ENCODE measurements around the gene ZNF740. TPM values are rescaled to one million over a fixed set of nuclear protein-coding genes. Genes with fewer than 3 reads are reported as not detected.
"Not testable (repeated sequence)": the region's sequence is repeated elsewhere in the genome, so short reads cannot be mapped to it uniquely, and the experiment has no call there.

ZNF740 gene
- total RNA-seq, 2 donors from 2014 or later: 28.7 to 32.7 TPM

- intact Hi-C loops (cut with DNase I, micrococcal nuclease): loop anchor here in 1 of 2 donors (5.0 to 10.0 kb wide), 2 partner anchors 34 to 126 kb away; no protein-coding TSS in a partner anchor
- DNase-seq (peak in 1 of 2 donors; percentile 24), ATAC-seq (peak; percentile 12)
These were observed 10.8 kb downstream of the ZNF740 start for GRCh38 chr12:53191096-53191884.

- intact Hi-C loops (cut with DNase I, micrococcal nuclease): loop anchor here in 1 of 2 donors (5.0 to 10.0 kb wide), 2 partner anchors 35 to 127 kb away; no protein-coding TSS in a partner anchor
- DNase-seq: no peak
- no peak for ATAC-seq
These were observed 11.5 kb downstream of the ZNF740 start for GRCh38 chr12:53191885-53192530.

GRCh38 chr12:53192531-53193021 is 12.1 kb downstream of the ZNF740 start:
- intact Hi-C loops (cut with DNase I, micrococcal nuclease): loop anchor here in 1 of 2 donors (5.0 to 10.0 kb wide), 2 partner anchors 35 to 128 kb away; no protein-coding TSS in a partner anchor
- DNase-seq: no peak
- ATAC-seq: no peak

- no peak for DNase-seq
- intact Hi-C loops (cut with DNase I, micrococcal nuclease): loop anchor here in 1 of 2 donors (5.0 to 10.0 kb wide), 2 partner anchors 36 to 128 kb away; no protein-coding TSS in a partner anchor
- ATAC-seq: no peak
These were observed 12.5 kb downstream of the ZNF740 start for GRCh38 chr12:53193040-53193439.

- DNase-seq (no peak), ATAC-seq (no peak)
- intact Hi-C loops (cut with DNase I, micrococcal nuclease): loop anchor here in 1 of 2 donors (5.0 to 10.0 kb wide), 2 partner anchors 37 to 129 kb away; no protein-coding TSS in a partner anchor
These were observed 13.6 kb downstream of the ZNF740 start for GRCh38 chr12:53193985-53194716.

GRCh38 chr12:53194973-53195372 is 14.5 kb downstream of the ZNF740 start:
- intact Hi-C loops (cut with DNase I, micrococcal nuclease): loop anchor here in 1 of 2 donors (5.0 to 10.0 kb wide), 2 partner anchors 38 to 130 kb away; no protein-coding TSS in a partner anchor
- DNase-seq (no peak), ATAC-seq (no peak)

GRCh38 chr12:53195516-53196420 is 15.2 kb downstream of the ZNF740 start:
- ATAC-seq (no peak), DNase-seq (no peak)
- intact Hi-C loops (cut with DNase I, micrococcal nuclease): loop anchor here in 1 of 2 donors (10.0 kb wide), 1 partner anchor 131 kb away; no protein-coding TSS in a partner anchor

GRCh38 chr12:53196486-53196885 is 16.0 kb downstream of the ZNF740 start:
- ATAC-seq (no peak), DNase-seq (no peak)
- intact Hi-C loops (cut with DNase I, micrococcal nuclease): loop anchor here in 1 of 2 donors (10.0 kb wide), 1 partner anchor 132 kb away; no protein-coding TSS in a partner anchor

GRCh38 chr12:53197011-53197640 is 16.6 kb downstream of the ZNF740 start:
- intact Hi-C loops (cut with DNase I, micrococcal nuclease): loop anchor here in 1 of 2 donors (10.0 kb wide), 1 partner anchor 132 kb away; no protein-coding TSS in a partner anchor
- DNase-seq: no peak
- ATAC-seq: no peak

- no peak for ATAC-seq
- intact Hi-C loops (cut with DNase I, micrococcal nuclease): loop anchor here in 1 of 2 donors (10.0 kb wide), 1 partner anchor 134 kb away; no protein-coding TSS in a partner anchor
These were observed 18.1 kb downstream of the ZNF740 start for GRCh38 chr12:53198486-53199110.

GRCh38 chr12:53199700-53200099 is 19.2 kb downstream of the ZNF740 start:
- ATAC-seq: no peak
- intact Hi-C loops (cut with DNase I, micrococcal nuclease): loop anchor here in 1 of 2 donors (10.0 kb wide), 1 partner anchor 135 kb away; no protein-coding TSS in a partner anchor
- no peak for DNase-seq

More at GRCh38 chr12:53198486-53199110, 18.1 kb downstream of the ZNF740 start:
- no peak for DNase-seq

- intact Hi-C loops (cut with DNase I, micrococcal nuclease): no loop called here
- ATAC-seq (no peak), DNase-seq (no peak)
These were observed 19.6 kb downstream of the ZNF740 start for GRCh38 chr12:53200107-53200457.

GRCh38 chr12:53200458-53201176 is 20.1 kb downstream of the ZNF740 start:
- DNase-seq (no peak), ATAC-seq (no peak)
- intact Hi-C loops (cut with DNase I, micrococcal nuclease): no loop called here

- ATAC-seq (no peak), DNase-seq (no peak)
- intact Hi-C loops (cut with DNase I, micrococcal nuclease): no loop called here
These were observed 20.6 kb downstream of the ZNF740 start for GRCh38 chr12:53201177-53201541.

- intact Hi-C loops (cut with DNase I, micrococcal nuclease): no loop called here
- DNase-seq (no peak), ATAC-seq (no peak)
These were observed 21.1 kb downstream of the ZNF740 start for GRCh38 chr12:53201639-53202038.

- ATAC-seq; intact Hi-C loops (cut with DNase I, micrococcal nuclease); DNase-seq: not testable (repeated sequence)
These were observed 21.8 kb downstream of the ZNF740 start for GRCh38 chr12:53202316-53202715.
